GM18502 (cell line): ENCODE measurements around the gene RPL36.

Source experiments
- ATAC-seq: cut with Tn5 transposase; IDR thresholded peaks from one replicate; pipeline ENCODE4 v1.9.1; 2021; ENCODE audit warnings: mild to moderate bottlenecking; ENCODE audit not compliant: unreplicated experiment, poor library complexity

The RPL36 gene

GRCh38 chr19:5672708-5673459 lies 17.2 kb upstream of the RPL36 start:
- ATAC-seq, result no peak

GRCh38 chr19:5673752-5674151 lies 16.3 kb upstream of the RPL36 start:
- no peak for ATAC-seq

- ATAC-seq, result no peak
Observed at GRCh38 chr19:5674714-5675113, 15.4 kb upstream of the RPL36 start.

GRCh38 chr19:5676105-5676771 lies 13.9 kb upstream of the RPL36 start:
- ATAC-seq, result no peak

- ATAC-seq, result no peak
Observed at GRCh38 chr19:5676772-5677105, 13.4 kb upstream of the RPL36 start.

- ATAC-seq, result no peak
Observed at GRCh38 chr19:5677136-5677535, 13.0 kb upstream of the RPL36 start.

GRCh38 chr19:5677580-5677979 lies 12.5 kb upstream of the RPL36 start:
- no peak for ATAC-seq

GRCh38 chr19:5678071-5678718 lies 11.9 kb upstream of the RPL36 start:
- ATAC-seq, result no peak

- ATAC-seq, result no peak
Observed at GRCh38 chr19:5679289-5680083, 10.6 kb upstream of the RPL36 start.

GRCh38 chr19:5680084-5680436 lies 10.0 kb upstream of the RPL36 start:
- ATAC-seq, result no peak

- peak; percentile 83 for ATAC-seq
Observed at GRCh38 chr19:5680437-5681368, 9.4 kb upstream of the RPL36 start, which contains the start of the genes HSD11B1L and MICOS13. TSS of gene HSD11B1L (plus strand) at chr19:5681027. CDS start at chr19:5684833, 3,806 bp downstream. TSS of gene MICOS13 (minus strand) at chr19:5680516. CDS start at chr19:5680486, 30 bp downstream.

GRCh38 chr19:5681391-5682106 lies 8.5 kb upstream of the RPL36 start:
- no peak for ATAC-seq

GRCh38 chr19:5682107-5682482 lies 8.0 kb upstream of the RPL36 start:
- ATAC-seq, result no peak

GRCh38 chr19:5683177-5683886 lies 6.8 kb upstream of the RPL36 start:
- ATAC-seq, result no peak

- ATAC-seq, result no peak
Observed at GRCh38 chr19:5684694-5685430, 5.2 kb upstream of the RPL36 start.

- ATAC-seq, result no peak
Observed at GRCh38 chr19:5686326-5686646, 3.8 kb upstream of the RPL36 start.

- ATAC-seq, result peak; percentile 57
Observed at GRCh38 chr19:5686647-5687359, 3.3 kb upstream of the RPL36 start.
